ENCODE results near the gene PTPN14.

DNA sequence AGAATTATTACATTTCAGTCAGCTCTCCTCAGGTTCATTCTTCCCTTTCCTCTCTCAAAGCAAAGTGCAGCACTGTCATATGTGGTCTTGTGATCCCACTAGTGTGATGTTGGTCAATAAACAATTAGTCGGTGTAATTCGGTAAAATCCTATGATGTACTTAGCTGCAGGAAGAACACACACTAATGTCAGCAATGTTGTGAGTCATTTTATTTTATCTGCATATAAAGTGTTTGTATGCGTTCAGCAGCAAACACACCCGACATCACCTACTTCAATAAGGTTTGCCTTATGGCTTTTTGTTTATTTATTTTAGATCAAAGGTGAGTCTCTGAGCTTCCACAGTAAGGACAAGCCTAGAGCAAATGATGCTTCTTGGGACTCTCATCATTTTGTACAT is 47.8 kb downstream of the PTPN14 start:
- TF ChIP-seq CTCF (IDR thresholded peaks at IDR 0.05) (no peak), ZNF512 (CRISPR knock-in tag; IDR thresholded peaks at IDR 0.05; ENCODE audit: borderline replicate concordance) (no peak), ATF1 (CRISPR knock-in tag; IDR thresholded peaks at IDR 0.05) (no peak), ATF2 (CRISPR knock-in tag; IDR thresholded peaks at IDR 0.05; ENCODE audit: borderline replicate concordance, low read depth) (no peak), RORB (CRISPR knock-in tag; IDR thresholded peaks at IDR 0.05) (no peak), RELA (CRISPR knock-in tag; IDR thresholded peaks at IDR 0.05; ENCODE audit: borderline replicate concordance) (no peak), FOXJ3 (CRISPR knock-in tag; IDR thresholded peaks at IDR 0.05; ENCODE audit: borderline replicate concordance) (no peak), TEAD4 (CRISPR knock-in tag; IDR thresholded peaks at IDR 0.05) (no peak), NFYB (CRISPR knock-in tag; conservative IDR thresholded peaks at IDR 0.05; ENCODE audit: low read depth) (no peak)
- TF ChIP-seq, protein P1, sequence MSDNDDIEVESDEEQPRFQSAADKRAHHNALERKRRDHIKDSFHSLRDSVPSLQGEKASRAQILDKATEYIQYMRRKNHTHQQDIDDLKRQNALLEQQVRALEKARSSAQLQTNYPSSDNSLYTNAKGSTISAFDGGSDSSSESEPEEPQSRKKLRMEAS (CRISPR knock-in tag; IDR thresholded peaks at IDR 0.05): no peak
- TF ChIP-seq, protein P2, sequence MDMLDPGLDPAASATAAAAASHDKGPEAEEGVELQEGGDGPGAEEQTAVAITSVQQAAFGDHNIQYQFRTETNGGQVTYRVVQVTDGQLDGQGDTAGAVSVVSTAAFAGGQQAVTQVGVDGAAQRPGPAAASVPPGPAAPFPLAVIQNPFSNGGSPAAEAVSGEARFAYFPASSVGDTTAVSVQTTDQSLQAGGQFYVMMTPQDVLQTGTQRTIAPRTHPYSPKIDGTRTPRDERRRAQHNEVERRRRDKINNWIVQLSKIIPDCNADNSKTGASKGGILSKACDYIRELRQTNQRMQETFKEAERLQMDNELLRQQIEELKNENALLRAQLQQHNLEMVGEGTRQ (CRISPR knock-in tag; IDR thresholded peaks at IDR 0.05): no peak
